Measurements from ENCODE around the gene PGM2L1. TPM values are rescaled to one million over a fixed set of nuclear protein-coding genes. Genes with fewer than 3 reads are reported as not detected.

The PGM2L1 gene
- total and polyA plus RNA-seq, 2 of the 4 experiments (the other 2 are of a cell fraction), result 0.72 to 1.8 TPM

DNA sequence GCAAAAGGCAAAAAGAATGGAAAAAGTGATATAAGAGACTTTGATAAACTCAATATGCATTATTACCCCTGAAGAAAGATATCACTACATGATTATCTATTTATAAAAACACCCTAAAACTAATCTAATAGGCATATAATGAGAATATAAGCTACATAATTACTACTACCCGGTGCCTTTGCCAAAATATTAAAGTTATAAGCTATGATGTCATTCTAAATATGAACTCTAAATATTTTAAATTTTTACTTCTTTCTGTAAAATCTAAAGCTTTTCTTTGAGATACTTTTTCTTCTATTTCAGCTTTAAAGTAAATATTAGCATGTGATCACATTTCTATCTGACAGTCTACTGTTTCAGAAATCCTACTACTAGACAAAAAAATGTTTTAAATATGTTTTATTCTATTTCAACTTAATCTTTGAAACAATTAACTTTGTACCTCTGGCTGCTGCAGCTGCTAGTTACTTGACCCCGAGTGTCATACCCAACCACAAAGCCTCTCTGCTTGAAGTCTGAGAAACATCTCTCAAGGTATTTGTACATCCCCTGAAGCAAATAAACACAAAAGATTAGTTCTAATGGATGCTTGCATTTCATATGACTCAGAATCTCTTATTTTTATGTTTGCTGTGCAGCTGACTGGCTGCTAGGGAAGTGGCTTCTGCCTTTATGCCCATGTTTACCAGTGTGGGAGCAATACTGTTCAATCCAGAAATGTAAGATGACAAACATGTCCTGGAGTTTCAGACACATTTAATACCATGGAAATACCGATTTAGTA is 26.8 kb downstream of the PGM2L1 start:
- Histone ChIP-seq H2BK20ac (ENCODE audit: low read depth, low read length) (no peak overlapping the region; the same call in 1 of the 2 replicates), H2AK5ac (ENCODE audit: low read depth, low read length) (no peak overlapping the region), H2BK120ac (ENCODE audit: low read depth, low read length) (no peak overlapping the region), H3K27ac (ENCODE audit: insufficient read depth, low read length) (no peak overlapping the region), H3K79me1 (ENCODE audit: low read depth in 1 of 2, low read length in 2 of 2) (no peaks in the 10 kb centered on the region; a peak in 1 of 4 replicates), H3K14ac (replicated peaks; ENCODE audit: low read depth, low read length) (no peak overlapping the region), H3K36me3 (ENCODE audit: control insufficient read depth, insufficient read depth, low read length) (peaks cover 10% of the 10 kb centered on the region), H2BK15ac (ENCODE audit: low read depth, low read length) (no peak overlapping the region), H4K91ac (ENCODE audit: insufficient read depth, low read depth, low read length) (no peak overlapping the region), H3K4me1 (ENCODE audit: control insufficient read depth, insufficient read depth, low read length) (peaks cover 2% of the 10 kb centered on the region), H2BK5ac (ENCODE audit: low read depth, low read length, poor library complexity, severe bottlenecking) (no peak overlapping the region), H3K18ac (ENCODE audit: low read depth, low read length) (no peak overlapping the region), H3K9me1 (ENCODE audit: insufficient read depth, low read length) (0 out of 2 replicates have a peak, but pooled peaks cover 2% of the 10 kb centered on the region), H2AFZ (replicated peaks; ENCODE audit: low read length, poor library complexity) (no peak overlapping the region), H4K20me1 (ENCODE audit: insufficient read depth, low read length) (no peaks in the 10 kb centered on the region), H3K23ac (ENCODE audit: low read depth, low read length) (no peak overlapping the region), H3K4ac (ENCODE audit: low read depth, low read length) (no peak overlapping the region), H3K27me3 (ENCODE audit: control insufficient read depth, insufficient read depth, low read length) (no peaks in the 10 kb centered on the region), H3K9ac (ENCODE audit: low read depth, low read length) (no peak overlapping the region), H3K4me2 (ENCODE audit: low read depth, low read length) (peak overlapping the region; percentile 12; the same call in 1 of the 2 replicates), H3K4me3 (ENCODE audit: insufficient read depth, low read depth, low read length) (no peak overlapping the region), H4K8ac (ENCODE audit: low read depth in 2 of 2, low read length in 2 of 2) (no peak overlapping the region), H4K5ac (ENCODE audit: low read depth, low read length) (no peak overlapping the region), H2AK9ac (replicated peaks; ENCODE audit: low read depth, low read length, poor library complexity) (no peak overlapping the region), H3K9me3 (ENCODE audit: control insufficient read depth, insufficient read depth, low read length) (no peaks in the 10 kb centered on the region), H3K56ac (ENCODE audit: extremely low read depth, insufficient read depth, low read length) (no peak overlapping the region)
- intact Hi-C loops (cut with micrococcal nuclease) (no loop called here), in situ Hi-C loops (cut with MboI; ENCODE audit: low sequenced_read_pairs) (no loop called here), dilution Hi-C loops (cut with HindIII; ENCODE audit: low sequenced_read_pairs, unreplicated experiment) (no loop called here)
- POLR2A ChIA-PET (ENCODE audit: unreplicated experiment), result no interaction called here
- no CpG with 5 or more reads among the region's 3 CpGs for WGBS, 2 experiments (ENCODE audit: extremely low coverage in 2 of 2, insufficient read length in 1 of 2)
- no TSS peak for BruUV-seq (replicated peaks)
- TF ChIP-seq SMC3 (IDR thresholded peaks at IDR 0.05; ENCODE audit: low read depth, low read length), result no peak
- peak; percentile 52; the same call in 1 of the 2 replicates for TF ChIP-seq FOS (IDR thresholded peaks at IDR 0.05; ENCODE audit: low read depth, low read length)
- no peak for TF ChIP-seq MXI1 (IDR thresholded peaks at IDR 0.05; ENCODE audit: borderline replicate concordance, low read depth, low read length)
- TF ChIP-seq, protein P1, sequence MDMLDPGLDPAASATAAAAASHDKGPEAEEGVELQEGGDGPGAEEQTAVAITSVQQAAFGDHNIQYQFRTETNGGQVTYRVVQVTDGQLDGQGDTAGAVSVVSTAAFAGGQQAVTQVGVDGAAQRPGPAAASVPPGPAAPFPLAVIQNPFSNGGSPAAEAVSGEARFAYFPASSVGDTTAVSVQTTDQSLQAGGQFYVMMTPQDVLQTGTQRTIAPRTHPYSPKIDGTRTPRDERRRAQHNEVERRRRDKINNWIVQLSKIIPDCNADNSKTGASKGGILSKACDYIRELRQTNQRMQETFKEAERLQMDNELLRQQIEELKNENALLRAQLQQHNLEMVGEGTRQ (IDR thresholded peaks at IDR 0.05; ENCODE audit: low read depth, low read length), result no peak
- TF ChIP-seq, protein P2, sequence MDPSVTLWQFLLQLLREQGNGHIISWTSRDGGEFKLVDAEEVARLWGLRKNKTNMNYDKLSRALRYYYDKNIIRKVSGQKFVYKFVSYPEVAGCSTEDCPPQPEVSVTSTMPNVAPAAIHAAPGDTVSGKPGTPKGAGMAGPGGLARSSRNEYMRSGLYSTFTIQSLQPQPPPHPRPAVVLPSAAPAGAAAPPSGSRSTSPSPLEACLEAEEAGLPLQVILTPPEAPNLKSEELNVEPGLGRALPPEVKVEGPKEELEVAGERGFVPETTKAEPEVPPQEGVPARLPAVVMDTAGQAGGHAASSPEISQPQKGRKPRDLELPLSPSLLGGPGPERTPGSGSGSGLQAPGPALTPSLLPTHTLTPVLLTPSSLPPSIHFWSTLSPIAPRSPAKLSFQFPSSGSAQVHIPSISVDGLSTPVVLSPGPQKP (IDR thresholded peaks at IDR 0.05; ENCODE audit: borderline replicate concordance, low read depth, low read length), result no peak
- peak; percentile 80 for DNase-seq
- CTCF ChIA-PET, result no interaction called here
- ATAC-seq (ENCODE audit: low read depth), result peak; percentile 85
